HL-60 (cell line): Measurements from ENCODE around the gene PRM3.

Source experiments
- DNase-seq, 2 experiments: peaks; one replicate each; pipeline ENCODE4 v3.0.0-alpha.2; 2010 to 2020; ENCODE audit warnings: low read depth in 1 of 2, low spot score in 1 of 2
- H3K27ac ChIP-seq: fragments of 250-450 bp; sonication (Bioruptor Pico); replicated peaks from 2 replicates; pipeline ENCODE4 v1.5.1; 2020; ENCODE audit warnings: mild to moderate bottlenecking, moderate library complexity
- H3K27me3 ChIP-seq: fragments of 250-450 bp; sonication (Bioruptor Pico); 2 replicates; pipeline ENCODE4 v1.5.1; 2021; ENCODE audit warnings: mild to moderate bottlenecking, moderate library complexity; ENCODE audit not compliant: insufficient read depth, poor library complexity, severe bottlenecking
- H3K4me3 ChIP-seq: replicated peaks from 2 replicates; pipeline ENCODE4 v1.5.1; 2011; ENCODE audit warnings: mild to moderate bottlenecking, control low read depth, low read length; ENCODE audit not compliant: insufficient read depth
- GABPA ChIP-seq: IDR thresholded peaks from 2 replicates; pipeline ENCODE4 v1.6.1; 2012; ENCODE audit warnings: low read depth
- POLR2AphosphoS5 ChIP-seq: IDR thresholded peaks from 2 replicates; pipeline ENCODE4 v1.6.1; 2012; ENCODE audit warnings: low read depth
- SPI1 ChIP-seq: IDR thresholded peaks from 2 replicates; pipeline ENCODE4 v1.6.1; 2012; ENCODE audit warnings: low read depth, mild to moderate bottlenecking, borderline replicate concordance
- TF ChIP-seq, protein P1 (sequence below): IDR thresholded peaks from 2 replicates; pipeline ENCODE4 v1.6.1; 2012; ENCODE audit warnings: low read depth; ENCODE audit not compliant: insufficient replicate concordance
- TF ChIP-seq, protein P2 (sequence below): IDR thresholded peaks from one replicate; pipeline ENCODE4 v1.5.1; 2011; ENCODE audit warnings: low read length, control low read depth, inconsistent platforms; ENCODE audit not compliant: insufficient read depth

PRM3 gene

DNA sequence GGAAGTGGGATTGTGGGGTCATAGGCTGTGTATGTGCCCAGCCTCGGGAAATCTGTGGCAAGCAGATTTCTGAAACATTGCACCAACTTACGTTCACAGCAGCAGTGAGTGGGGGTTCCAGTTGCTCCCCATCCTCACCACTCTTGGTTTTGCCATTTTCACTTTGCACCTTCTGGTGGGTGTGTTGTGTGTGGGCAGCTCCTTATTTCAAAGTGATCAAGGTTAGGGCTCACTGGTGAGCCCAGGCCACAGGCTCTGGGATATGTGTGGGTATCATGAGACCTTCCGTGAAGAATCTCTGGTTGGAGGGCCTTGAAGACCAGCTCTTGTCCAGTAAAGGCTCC is 37.2 kb upstream of the PRM3 start:
- H3K27ac ChIP-seq, result peak overlapping the region; percentile 91
- TF ChIP-seq, protein P1, sequence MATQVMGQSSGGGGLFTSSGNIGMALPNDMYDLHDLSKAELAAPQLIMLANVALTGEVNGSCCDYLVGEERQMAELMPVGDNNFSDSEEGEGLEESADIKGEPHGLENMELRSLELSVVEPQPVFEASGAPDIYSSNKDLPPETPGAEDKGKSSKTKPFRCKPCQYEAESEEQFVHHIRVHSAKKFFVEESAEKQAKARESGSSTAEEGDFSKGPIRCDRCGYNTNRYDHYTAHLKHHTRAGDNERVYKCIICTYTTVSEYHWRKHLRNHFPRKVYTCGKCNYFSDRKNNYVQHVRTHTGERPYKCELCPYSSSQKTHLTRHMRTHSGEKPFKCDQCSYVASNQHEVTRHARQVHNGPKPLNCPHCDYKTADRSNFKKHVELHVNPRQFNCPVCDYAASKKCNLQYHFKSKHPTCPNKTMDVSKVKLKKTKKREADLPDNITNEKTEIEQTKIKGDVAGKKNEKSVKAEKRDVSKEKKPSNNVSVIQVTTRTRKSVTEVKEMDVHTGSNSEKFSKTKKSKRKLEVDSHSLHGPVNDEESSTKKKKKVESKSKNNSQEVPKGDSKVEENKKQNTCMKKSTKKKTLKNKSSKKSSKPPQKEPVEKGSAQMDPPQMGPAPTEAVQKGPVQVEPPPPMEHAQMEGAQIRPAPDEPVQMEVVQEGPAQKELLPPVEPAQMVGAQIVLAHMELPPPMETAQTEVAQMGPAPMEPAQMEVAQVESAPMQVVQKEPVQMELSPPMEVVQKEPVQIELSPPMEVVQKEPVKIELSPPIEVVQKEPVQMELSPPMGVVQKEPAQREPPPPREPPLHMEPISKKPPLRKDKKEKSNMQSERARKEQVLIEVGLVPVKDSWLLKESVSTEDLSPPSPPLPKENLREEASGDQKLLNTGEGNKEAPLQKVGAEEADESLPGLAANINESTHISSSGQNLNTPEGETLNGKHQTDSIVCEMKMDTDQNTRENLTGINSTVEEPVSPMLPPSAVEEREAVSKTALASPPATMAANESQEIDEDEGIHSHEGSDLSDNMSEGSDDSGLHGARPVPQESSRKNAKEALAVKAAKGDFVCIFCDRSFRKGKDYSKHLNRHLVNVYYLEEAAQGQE, result no peak

DNA sequence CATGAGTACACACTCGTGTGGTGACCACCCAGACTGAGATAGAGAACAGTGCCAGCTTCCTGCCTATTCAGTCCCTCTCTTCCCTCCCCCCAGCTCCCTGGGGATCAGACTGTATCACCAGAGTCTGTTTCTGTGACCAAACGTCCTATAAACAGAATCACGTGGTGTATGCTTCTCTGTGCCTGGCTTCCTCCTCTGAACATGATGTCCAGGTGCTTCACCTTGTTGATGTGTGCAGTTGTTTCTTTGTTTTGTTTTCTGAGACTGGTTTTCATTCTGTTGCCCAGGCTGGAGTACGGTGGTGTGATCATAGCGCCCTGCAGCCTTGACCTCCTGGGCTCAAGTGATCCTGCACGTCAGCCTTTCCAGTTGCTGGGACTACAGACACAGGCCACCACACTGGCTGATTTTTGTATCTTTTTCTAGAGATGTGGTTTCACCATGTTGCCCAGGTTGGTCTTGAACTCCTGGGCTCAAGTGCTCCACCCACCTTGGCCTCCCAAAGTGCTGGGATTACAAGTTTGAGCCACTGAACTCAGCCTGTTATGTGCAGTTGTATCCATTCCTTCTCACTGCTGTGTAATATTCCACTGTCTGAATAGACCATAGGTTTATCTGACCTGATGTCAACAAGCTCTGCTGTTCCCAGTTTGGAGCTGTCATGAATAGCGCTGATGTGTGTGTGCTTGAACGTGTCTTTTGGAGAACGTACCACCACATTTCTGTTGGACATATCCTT is 36.6 kb upstream of the PRM3 start:
- H3K27ac ChIP-seq, result peak overlapping the region; percentile 91
- peak in 1 of 2 experiments; percentile 59 for DNase-seq
- H3K4me3 ChIP-seq, result no peak overlapping the region
- no peak for TF ChIP-seq POLR2AphosphoS5
- no peak for TF ChIP-seq GABPA
- TF ChIP-seq, protein P2, sequence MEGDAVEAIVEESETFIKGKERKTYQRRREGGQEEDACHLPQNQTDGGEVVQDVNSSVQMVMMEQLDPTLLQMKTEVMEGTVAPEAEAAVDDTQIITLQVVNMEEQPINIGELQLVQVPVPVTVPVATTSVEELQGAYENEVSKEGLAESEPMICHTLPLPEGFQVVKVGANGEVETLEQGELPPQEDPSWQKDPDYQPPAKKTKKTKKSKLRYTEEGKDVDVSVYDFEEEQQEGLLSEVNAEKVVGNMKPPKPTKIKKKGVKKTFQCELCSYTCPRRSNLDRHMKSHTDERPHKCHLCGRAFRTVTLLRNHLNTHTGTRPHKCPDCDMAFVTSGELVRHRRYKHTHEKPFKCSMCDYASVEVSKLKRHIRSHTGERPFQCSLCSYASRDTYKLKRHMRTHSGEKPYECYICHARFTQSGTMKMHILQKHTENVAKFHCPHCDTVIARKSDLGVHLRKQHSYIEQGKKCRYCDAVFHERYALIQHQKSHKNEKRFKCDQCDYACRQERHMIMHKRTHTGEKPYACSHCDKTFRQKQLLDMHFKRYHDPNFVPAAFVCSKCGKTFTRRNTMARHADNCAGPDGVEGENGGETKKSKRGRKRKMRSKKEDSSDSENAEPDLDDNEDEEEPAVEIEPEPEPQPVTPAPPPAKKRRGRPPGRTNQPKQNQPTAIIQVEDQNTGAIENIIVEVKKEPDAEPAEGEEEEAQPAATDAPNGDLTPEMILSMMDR, result no peak
- TF ChIP-seq SPI1, result no peak
- TF ChIP-seq, protein P1, result no peak
- no peaks in the 10 kb centered on the region for H3K27me3 ChIP-seq

More for the DNA sequence above, 37.2 kb upstream of the PRM3 start:
- no peak for DNase-seq
- Histone ChIP-seq H3K27me3 (no peaks in the 10 kb centered on the region), H3K4me3 (no peak overlapping the region)

DNA sequence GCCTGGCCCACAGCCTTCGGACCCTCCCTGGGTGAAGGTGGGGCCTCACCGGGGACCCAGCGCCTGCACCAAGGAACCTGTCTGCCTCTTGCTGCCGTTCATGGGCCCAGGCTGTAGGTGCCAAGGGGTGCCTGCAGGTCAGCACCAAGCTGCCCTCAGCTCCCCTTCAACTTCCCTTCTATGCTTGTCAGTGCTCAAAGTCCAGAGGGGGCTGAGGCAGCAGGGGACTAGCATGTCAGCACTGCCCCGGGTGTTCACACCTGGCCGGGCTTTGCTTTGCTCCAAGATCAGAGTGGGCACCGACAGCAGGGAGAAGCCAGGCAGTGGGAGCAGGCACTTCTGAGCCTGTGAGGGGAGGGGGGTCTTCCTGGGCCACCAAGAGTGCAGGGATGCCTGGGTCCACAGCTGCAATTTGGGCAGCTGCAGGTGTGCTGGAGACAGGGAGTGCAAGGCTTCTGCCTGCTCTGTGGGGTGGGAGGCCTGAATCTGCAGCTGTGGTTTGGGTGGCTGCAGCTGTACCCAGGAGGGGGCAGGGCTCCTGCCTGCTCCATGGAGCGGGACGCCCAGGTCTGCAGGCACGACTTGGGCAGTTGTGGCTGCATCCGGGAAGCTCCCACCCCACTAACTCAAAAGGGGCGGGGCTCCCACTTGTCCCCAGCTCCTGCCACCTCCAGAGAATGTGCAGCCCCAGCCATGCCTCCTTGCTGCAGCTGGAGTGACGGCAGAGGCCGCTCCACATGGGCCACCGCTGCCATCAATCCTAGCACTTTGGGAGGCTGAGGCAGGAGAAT is 35.3 kb upstream of the PRM3 start:
- Histone ChIP-seq H3K27ac (peak overlapping the region; percentile 91), H3K4me3 (no peak overlapping the region), H3K27me3 (no peaks in the 10 kb centered on the region)
- TF ChIP-seq POLR2AphosphoS5 (peak; percentile 92), GABPA (no peak)
- DNase-seq, result peak; percentile 55 to 72

DNA sequence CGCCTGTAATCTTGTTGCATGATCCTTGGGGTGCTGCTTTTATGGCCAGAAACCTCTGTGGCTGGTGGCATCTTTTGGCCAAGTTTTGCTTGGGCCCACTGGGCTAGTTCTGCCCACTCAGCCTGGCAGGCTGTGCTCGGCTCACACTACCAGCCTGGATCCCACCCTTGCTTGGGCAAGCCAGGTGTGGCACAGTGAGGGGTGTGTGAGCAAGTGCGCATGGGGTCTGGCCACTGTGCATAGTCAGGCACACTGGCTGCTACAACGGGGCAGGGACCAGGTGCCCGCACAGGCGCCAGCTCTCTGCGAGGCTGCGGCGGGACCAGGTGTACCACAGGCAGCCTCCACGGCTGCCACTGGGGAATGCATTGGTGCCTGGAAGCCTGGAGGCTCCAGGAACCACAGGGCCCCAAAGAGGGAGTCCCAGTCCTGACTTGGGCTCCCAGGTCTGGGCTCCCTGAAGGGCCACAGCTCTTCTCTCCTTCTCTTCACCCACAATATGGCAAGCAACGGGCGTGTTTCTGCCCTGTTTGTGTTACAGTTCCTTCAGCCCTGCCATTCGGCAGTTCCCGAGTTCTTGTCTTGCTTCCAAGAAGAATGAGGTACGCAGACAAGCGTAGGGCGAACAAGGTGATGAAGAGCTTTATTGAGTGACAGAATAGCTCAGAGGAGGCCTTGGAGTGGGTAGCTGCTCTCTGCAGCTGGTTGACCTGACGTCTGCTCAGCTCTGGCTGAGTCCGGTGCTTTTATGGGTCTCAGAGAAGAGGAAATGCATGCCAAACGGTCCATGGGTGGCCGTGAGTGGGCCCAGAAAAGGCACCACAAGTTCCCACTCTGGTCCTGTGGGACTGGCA is 34.4 kb upstream of the PRM3 start:
- H3K4me3 ChIP-seq, result no peak overlapping the region
- H3K27me3 ChIP-seq, result no peaks in the 10 kb centered on the region
- TF ChIP-seq, protein P2, result no peak
- no peak for TF ChIP-seq POLR2AphosphoS5
- TF ChIP-seq GABPA, result no peak
- TF ChIP-seq, protein P1, result no peak
- peak; percentile 20; the same call in 1 of the 2 replicates for TF ChIP-seq SPI1
- H3K27ac ChIP-seq, result peak overlapping the region; percentile 91
- peak in 1 of 2 experiments; percentile 39 for DNase-seq
